HepG2 (cell line): ENCODE measurements around the gene NINL. TPM values are rescaled to one million over a fixed set of nuclear protein-coding genes. Genes with fewer than 3 reads are reported as not detected.
A peak's percentile ranks its signal among the peaks of the same experiment; 100 is the strongest.

Experiments used
- CC2D1A ChIP-seq: sonication (generic); formaldehyde crosslinking; IDR thresholded peaks from 2 replicates; pipeline ENCODE4 v1.8.1; 2023; ENCODE audit warnings: mild to moderate bottlenecking, missing genetic modification reagents
- GRHL1 ChIP-seq: sonication (generic); formaldehyde crosslinking; conservative IDR thresholded peaks from 2 replicates; pipeline ENCODE4 v1.8.0; 2022; ENCODE audit warnings: missing genetic modification reagents
- IRF2 ChIP-seq: IDR thresholded peaks from 2 replicates; pipeline ENCODE4 v1.6.1; 2018; ENCODE audit warnings: missing genetic modification reagents, missing compliant biosample characterization
- NR1H2 ChIP-seq: sonication (generic); formaldehyde crosslinking; IDR thresholded peaks from 2 replicates; pipeline ENCODE4 v1.8.1; 2022; ENCODE audit warnings: low read depth, missing genetic modification reagents, borderline replicate concordance
- SALL1 ChIP-seq: sonication (generic); formaldehyde crosslinking; IDR thresholded peaks from 2 replicates; pipeline ENCODE4 v1.8.0; 2022; ENCODE audit warnings: mild to moderate bottlenecking, missing genetic modification reagents
- SMAD1 ChIP-seq: sonication (generic); formaldehyde crosslinking; IDR thresholded peaks from 2 replicates; pipeline ENCODE4 v1.4.0; 2020; ENCODE audit warnings: missing genetic modification reagents, low read depth, mild to moderate bottlenecking, borderline replicate concordance
- SMARCC2 ChIP-seq: fragments of 450-650 bp; IDR thresholded peaks from 2 replicates; pipeline ENCODE4 v1.6.1; 2017; ENCODE audit warnings: antibody characterized with exemption, mild to moderate bottlenecking
- SNAI1 ChIP-seq: sonication (generic); formaldehyde crosslinking; IDR thresholded peaks from 2 replicates; pipeline ENCODE4 v1.5.0; 2020; ENCODE audit warnings: mild to moderate bottlenecking, missing genetic modification reagents, borderline replicate concordance
- SNAPC2 ChIP-seq: sonication (generic); formaldehyde crosslinking; IDR thresholded peaks from 2 replicates; pipeline ENCODE4 v1.8.1; 2022; ENCODE audit warnings: mild to moderate bottlenecking, missing genetic modification reagents
- TIGD3 ChIP-seq: sonication (generic); formaldehyde crosslinking; IDR thresholded peaks from 2 replicates; pipeline ENCODE4 v1.5.1; 2020; ENCODE audit warnings: mild to moderate bottlenecking, missing genetic modification reagents, borderline replicate concordance
- ZBTB26 ChIP-seq: IDR thresholded peaks from 2 replicates; pipeline ENCODE4 v1.6.1; 2016; ENCODE audit warnings: missing compliant biosample characterization, missing genetic modification reagents, borderline replicate concordance
- ZNF160 ChIP-seq: sonication (generic); formaldehyde crosslinking; IDR thresholded peaks from 2 replicates; pipeline ENCODE4 v1.8.0; 2022; ENCODE audit warnings: mild to moderate bottlenecking, inconsistent platforms, missing genetic modification reagents
- ZNF331 ChIP-seq: sonication (generic); formaldehyde crosslinking; IDR thresholded peaks from 2 replicates; pipeline ENCODE4 v1.4.0; 2020; ENCODE audit warnings: missing genetic modification reagents
- ZNF562 ChIP-seq: sonication (generic); formaldehyde crosslinking; IDR thresholded peaks from 2 replicates; pipeline ENCODE4 v1.8.0; 2022; ENCODE audit warnings: missing genetic modification reagents, borderline replicate concordance
- ZSCAN29 ChIP-seq: sonication (generic); formaldehyde crosslinking; conservative IDR thresholded peaks from 2 replicates; pipeline ENCODE4 v1.4.0; 2020; ENCODE audit warnings: mild to moderate bottlenecking, missing genetic modification reagents
- polyA plus RNA-seq, 8 experiments: library from polyadenylated mRNA; depleted of rRNA in 3 of 8; stranded (reverse) in 7 of 8; unstranded in 1 of 8; fragments of >200 nt; fragmentation: Illumina TruSeq in 4 of 8; extraction: Trizol in 4 of 8; gene quantifications; 2 replicates each; pipeline versions ENCODE4 v1.2.1 to v1.2.3, GENCODE V29; 2011 to 2016; ENCODE audit warnings: low read depth in 4 of 8, missing spikeins in 1 of 8, mixed read lengths in 1 of 8; ENCODE audit not compliant: insufficient read depth in 1 of 8
- total RNA-seq, 5 experiments: library from RNA; depleted of rRNA; stranded (reverse); fragments of >200 nt; fragmentation: Illumina TruSeq; extraction: Trizol; gene quantifications; 2 replicates each; pipeline ENCODE4 v1.2.3, GENCODE V29; 2016; ENCODE audit warnings: low read depth in 1 of 5
- TF ChIP-seq, protein P1 (sequence below): sonication (generic); formaldehyde crosslinking; IDR thresholded peaks from 2 replicates; pipeline ENCODE4 v1.4.0; 2020; ENCODE audit warnings: mild to moderate bottlenecking, missing genetic modification reagents, borderline replicate concordance
- TF ChIP-seq, protein P2 (sequence below): sonication (generic); formaldehyde crosslinking; IDR thresholded peaks from 2 replicates; pipeline ENCODE4 v1.5.0; 2020; ENCODE audit warnings: mild to moderate bottlenecking, missing genetic modification reagents

Gene NINL
- total and polyA plus RNA-seq, 2 of the 13 experiments (the other 11 are each of a cell fraction or from before 2014, with no cell fraction given): 32.3 to 34.3 TPM

DNA sequence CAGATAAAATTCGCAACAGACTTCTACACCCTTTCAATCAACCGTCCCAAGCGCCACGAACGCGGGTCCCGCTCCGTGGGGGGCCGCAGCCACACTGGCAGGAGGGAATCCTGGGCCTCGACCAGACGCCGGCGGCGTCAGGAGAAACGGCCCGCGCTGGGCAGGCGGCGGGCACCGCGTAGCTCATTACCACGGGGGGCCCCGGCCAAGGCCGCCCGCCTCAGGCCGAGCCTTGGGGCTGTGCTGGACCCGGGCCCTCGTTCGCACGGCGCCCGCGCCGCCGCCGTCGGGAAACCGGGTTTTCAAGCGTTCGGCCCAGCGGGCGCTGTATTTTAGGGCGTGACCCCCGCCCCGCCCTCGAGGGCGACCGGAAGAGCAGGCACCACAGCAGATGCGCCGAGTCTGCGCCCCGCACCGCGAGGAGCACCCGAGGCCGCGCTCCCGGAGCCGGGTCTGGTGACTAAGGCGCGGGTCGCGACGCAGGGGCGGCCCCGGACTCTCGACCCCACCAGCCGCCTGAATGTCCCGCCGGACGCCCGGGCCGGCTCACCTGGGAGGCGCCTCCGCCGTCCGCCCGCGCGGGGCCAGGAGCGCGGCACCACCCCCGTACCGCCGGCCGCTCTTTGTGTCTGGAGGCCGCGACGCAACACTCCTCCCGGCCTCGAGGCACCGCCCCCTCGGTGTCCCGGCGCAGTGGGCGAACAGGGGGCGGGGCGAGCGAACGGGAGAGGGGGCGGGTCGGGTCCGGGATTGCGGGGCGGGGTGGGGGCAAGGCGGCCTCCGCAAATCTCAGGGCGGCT lies at the start of gene NINL (continued):
- no peak for TF ChIP-seq SMARCC2
- TF ChIP-seq CC2D1A: no peak
- peak; percentile 73 for TF ChIP-seq NR1H2
- TF ChIP-seq TIGD3 (CRISPR knock-in tag): no peak
- no peak for TF ChIP-seq SNAI1 (CRISPR knock-in tag)
- TF ChIP-seq SALL1 (CRISPR knock-in tag): peak; percentile 51
- TF ChIP-seq, protein P1, sequence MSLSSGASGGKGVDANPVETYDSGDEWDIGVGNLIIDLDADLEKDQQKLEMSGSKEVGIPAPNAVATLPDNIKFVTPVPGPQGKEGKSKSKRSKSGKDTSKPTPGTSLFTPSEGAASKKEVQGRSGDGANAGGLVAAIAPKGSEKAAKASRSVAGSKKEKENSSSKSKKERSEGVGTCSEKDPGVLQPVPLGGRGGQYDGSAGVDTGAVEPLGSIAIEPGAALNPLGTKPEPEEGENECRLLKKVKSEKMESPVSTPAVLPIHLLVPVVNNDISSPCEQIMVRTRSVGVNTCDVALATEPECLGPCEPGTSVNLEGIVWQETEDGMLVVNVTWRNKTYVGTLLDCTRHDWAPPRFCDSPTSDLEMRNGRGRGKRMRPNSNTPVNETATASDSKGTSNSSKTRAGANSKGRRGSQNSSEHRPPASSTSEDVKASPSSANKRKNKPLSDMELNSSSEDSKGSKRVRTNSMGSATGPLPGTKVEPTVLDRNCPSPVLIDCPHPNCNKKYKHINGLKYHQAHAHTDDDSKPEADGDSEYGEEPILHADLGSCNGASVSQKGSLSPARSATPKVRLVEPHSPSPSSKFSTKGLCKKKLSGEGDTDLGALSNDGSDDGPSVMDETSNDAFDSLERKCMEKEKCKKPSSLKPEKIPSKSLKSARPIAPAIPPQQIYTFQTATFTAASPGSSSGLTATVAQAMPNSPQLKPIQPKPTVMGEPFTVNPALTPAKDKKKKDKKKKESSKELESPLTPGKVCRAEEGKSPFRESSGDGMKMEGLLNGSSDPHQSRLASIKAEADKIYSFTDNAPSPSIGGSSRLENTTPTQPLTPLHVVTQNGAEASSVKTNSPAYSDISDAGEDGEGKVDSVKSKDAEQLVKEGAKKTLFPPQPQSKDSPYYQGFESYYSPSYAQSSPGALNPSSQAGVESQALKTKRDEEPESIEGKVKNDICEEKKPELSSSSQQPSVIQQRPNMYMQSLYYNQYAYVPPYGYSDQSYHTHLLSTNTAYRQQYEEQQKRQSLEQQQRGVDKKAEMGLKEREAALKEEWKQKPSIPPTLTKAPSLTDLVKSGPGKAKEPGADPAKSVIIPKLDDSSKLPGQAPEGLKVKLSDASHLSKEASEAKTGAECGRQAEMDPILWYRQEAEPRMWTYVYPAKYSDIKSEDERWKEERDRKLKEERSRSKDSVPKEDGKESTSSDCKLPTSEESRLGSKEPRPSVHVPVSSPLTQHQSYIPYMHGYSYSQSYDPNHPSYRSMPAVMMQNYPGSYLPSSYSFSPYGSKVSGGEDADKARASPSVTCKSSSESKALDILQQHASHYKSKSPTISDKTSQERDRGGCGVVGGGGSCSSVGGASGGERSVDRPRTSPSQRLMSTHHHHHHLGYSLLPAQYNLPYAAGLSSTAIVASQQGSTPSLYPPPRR (CRISPR knock-in tag): 0 out of 2 replicates have a peak, but pooled peaks have one; percentile 22
- TF ChIP-seq GRHL1 (CRISPR knock-in tag): no peak
- TF ChIP-seq ZNF331: peak; percentile 61
- TF ChIP-seq SMAD1 (CRISPR knock-in tag): peak; percentile 71
- TF ChIP-seq ZSCAN29: 0 out of 2 replicates have a peak, but pooled peaks have one; percentile 33
- no peak for TF ChIP-seq ZNF562 (CRISPR knock-in tag)
- TF ChIP-seq ZNF160 (CRISPR knock-in tag): peak; percentile 73
- peak; percentile 80 for TF ChIP-seq ZBTB26
- TF ChIP-seq SNAPC2 (CRISPR knock-in tag): 0 out of 2 replicates have a peak, but pooled peaks have one; percentile 56
- TF ChIP-seq, protein P2, sequence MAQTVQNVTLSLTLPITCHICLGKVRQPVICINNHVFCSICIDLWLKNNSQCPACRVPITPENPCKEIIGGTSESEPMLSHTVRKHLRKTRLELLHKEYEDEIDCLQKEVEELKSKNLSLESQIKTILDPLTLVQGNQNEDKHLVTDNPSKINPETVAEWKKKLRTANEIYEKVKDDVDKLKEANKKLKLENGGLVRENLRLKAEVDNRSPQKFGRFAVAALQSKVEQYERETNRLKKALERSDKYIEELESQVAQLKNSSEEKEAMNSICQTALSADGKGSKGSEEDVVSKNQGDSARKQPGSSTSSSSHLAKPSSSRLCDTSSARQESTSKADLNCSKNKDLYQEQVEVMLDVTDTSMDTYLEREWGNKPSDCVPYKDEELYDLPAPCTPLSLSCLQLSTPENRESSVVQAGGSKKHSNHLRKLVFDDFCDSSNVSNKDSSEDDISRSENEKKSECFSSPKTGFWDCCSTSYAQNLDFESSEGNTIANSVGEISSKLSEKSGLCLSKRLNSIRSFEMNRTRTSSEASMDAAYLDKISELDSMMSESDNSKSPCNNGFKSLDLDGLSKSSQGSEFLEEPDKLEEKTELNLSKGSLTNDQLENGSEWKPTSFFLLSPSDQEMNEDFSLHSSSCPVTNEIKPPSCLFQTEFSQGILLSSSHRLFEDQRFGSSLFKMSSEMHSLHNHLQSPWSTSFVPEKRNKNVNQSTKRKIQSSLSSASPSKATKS: no peak
- TF ChIP-seq IRF2 (CRISPR knock-in tag): 0 out of 2 replicates have a peak, but pooled peaks have one; percentile 28
